Fibroblast of lung (primary cell): ENCODE measurements around the gene PER2. TPM values are rescaled to one million over a fixed set of nuclear protein-coding genes. Genes with fewer than 3 reads are reported as not detected.

Experiments
- DNase-seq, 2 donors: peaks; one replicate each; pipeline versions ENCODE4 v3.0.0 to v3.0.0-alpha.2; 2010; ENCODE audit warnings: low read depth in 2 of 2
- H2AFZ ChIP-seq: 2 replicates; pipeline ENCODE4 v1.5.1; 2012; ENCODE audit warnings: low read length, control low read depth, inconsistent platforms
- H3K27ac ChIP-seq: 2 replicates; pipeline ENCODE4 v1.5.1; 2011; ENCODE audit warnings: low read length, control low read depth; ENCODE audit not compliant: insufficient read depth
- H3K27me3 ChIP-seq: 2 replicates; pipeline ENCODE4 v1.5.1; 2011; ENCODE audit warnings: mild to moderate bottlenecking, low read length; ENCODE audit not compliant: control insufficient read depth, insufficient read depth
- H3K36me3 ChIP-seq: 2 replicates; pipeline ENCODE4 v1.5.1; 2011; ENCODE audit warnings: low read length; ENCODE audit not compliant: control insufficient read depth, insufficient read depth
- H3K4me1 ChIP-seq: 2 replicates; pipeline ENCODE4 v1.5.1; 2011; ENCODE audit warnings: low read length; ENCODE audit not compliant: control insufficient read depth, insufficient read depth; ENCODE audit errors: extremely low read depth
- H3K4me2 ChIP-seq: 2 replicates; pipeline ENCODE4 v1.5.1; 2011; ENCODE audit warnings: low read length, control low read depth; ENCODE audit not compliant: insufficient read depth; ENCODE audit errors: extremely low read depth
- H3K4me3 ChIP-seq, 4 experiments: fragments of 200-600 bp in 1 of 4; sonication (generic) in 1 of 4; replicated peaks in 1 of 4; 2 replicates each; pipeline ENCODE4 v1.5.1; 2011 to 2016; ENCODE audit warnings: low read length in 4 of 4, low read depth in 3 of 4, mild to moderate bottlenecking in 3 of 4, control low read depth in 2 of 4, inconsistent platforms in 1 of 4, mixed read lengths in 1 of 4; ENCODE audit not compliant: insufficient read depth in 1 of 4; ENCODE audit errors: control extremely low read depth in 1 of 4
- H3K79me2 ChIP-seq: 2 replicates; pipeline ENCODE4 v1.5.1; 2012; ENCODE audit warnings: mild to moderate bottlenecking, low read length, inconsistent platforms; ENCODE audit not compliant: control insufficient read depth, insufficient read depth
- H3K9ac ChIP-seq: 2 replicates; pipeline ENCODE4 v1.5.1; 2011; ENCODE audit warnings: mild to moderate bottlenecking, low read length, control low read depth; ENCODE audit not compliant: insufficient read depth
- H3K9me3 ChIP-seq: 2 replicates; pipeline ENCODE4 v1.5.1; 2012; ENCODE audit warnings: low read depth, low read length; ENCODE audit not compliant: control insufficient read depth, insufficient read depth
- H4K20me1 ChIP-seq: 2 replicates; pipeline ENCODE4 v1.5.1; 2011; ENCODE audit warnings: low read length; ENCODE audit not compliant: control insufficient read depth, insufficient read depth; ENCODE audit errors: extremely low read depth
- CTCF ChIP-seq, 2 donors: IDR thresholded peaks in 1 of 2; conservative IDR thresholded peaks in 1 of 2; 1 replicate in 1 of 2; 2 replicates in 1 of 2; pipeline ENCODE4 v1.5.1; 2011 to 2012; ENCODE audit warnings: low read length in 2 of 2, control low read depth in 1 of 2, inconsistent platforms in 1 of 2, low read depth in 1 of 2, mild to moderate bottlenecking in 1 of 2
- EZH2 ChIP-seq: IDR thresholded peaks from 2 replicates; pipeline ENCODE4 v1.5.1; 2012; ENCODE audit warnings: low read length, control low read depth, mild to moderate bottlenecking; ENCODE audit errors: missing control alignments
- polyA plus RNA-seq, 2 donors: library from polyadenylated mRNA; depleted of rRNA in 1 of 2; stranded (reverse) in 1 of 2; unstranded in 1 of 2; fragments of >200 nt; gene quantifications; 2 replicates each; pipeline ENCODE4 v1.2.1, GENCODE V29; 2011 to 2012; ENCODE audit warnings: missing spikeins in 1 of 2
- total RNA-seq: library from RNA; depleted of rRNA; stranded (reverse); fragments of >200 nt; gene quantifications from 2 replicates; pipeline ENCODE4 v1.2.1, GENCODE V29; 2014

PER2 gene
- total and polyA plus RNA-seq, 2 donors (not counting 1 experiment from before 2014, with no cell fraction given) = 1.9 to 4.6 TPM

GRCh38 chr2:238251986-238252385 lies 36.4 kb downstream of the PER2 start:
- no peak for TF ChIP-seq EZH2
- TF ChIP-seq CTCF (conservative IDR thresholded peaks at IDR 0.05 in 1 of 2, IDR thresholded peaks at IDR 0.05 in 1 of 2; ENCODE audit: low read depth in 1 of 2, low read length in 2 of 2) = no peak
- H3K79me2 ChIP-seq = no peaks in the 10 kb centered on the region

GRCh38 chr2:238251331-238251730 lies 37.1 kb downstream of the PER2 start:
- Histone ChIP-seq H3K36me3 (peaks cover 2% of the 10 kb centered on the region), H3K4me3 (no peak overlapping the region), H3K79me2 (no peaks in the 10 kb centered on the region), H3K27ac (no peak overlapping the region), H3K9me3 (no peaks in the 10 kb centered on the region), H2AFZ (no peak overlapping the region), H4K20me1 (no peaks in the 10 kb centered on the region), H3K27me3 (no peaks in the 10 kb centered on the region), H3K9ac (no peak overlapping the region), H3K4me1 (no peaks in the 10 kb centered on the region), H3K4me2 (no peak overlapping the region)
- TF ChIP-seq CTCF (conservative IDR thresholded peaks at IDR 0.05 in 1 of 2, IDR thresholded peaks at IDR 0.05 in 1 of 2; ENCODE audit: low read depth in 1 of 2, low read length in 2 of 2) = no peak
- TF ChIP-seq EZH2 = no peak
- DNase-seq = no peak

More at GRCh38 chr2:238251986-238252385, 36.4 kb downstream of the PER2 start:
- Histone ChIP-seq H3K4me1 (no peaks in the 10 kb centered on the region), H3K9ac (no peak overlapping the region), H3K27me3 (no peaks in the 10 kb centered on the region), H3K9me3 (no peaks in the 10 kb centered on the region), H3K36me3 (peaks cover 2% of the 10 kb centered on the region), H3K4me3 (no peak overlapping the region), H2AFZ (no peak overlapping the region), H4K20me1 (no peaks in the 10 kb centered on the region), H3K27ac (no peak overlapping the region), H3K4me2 (no peak overlapping the region)
- no peak for DNase-seq

- H3K79me2 ChIP-seq = no peaks in the 10 kb centered on the region
- no peak overlapping the region for H3K9ac ChIP-seq
- H3K36me3 ChIP-seq = peaks cover 2% of the 10 kb centered on the region
- no peak overlapping the region for H3K4me3 ChIP-seq
- no peak overlapping the region for H3K27ac ChIP-seq
- H3K4me1 ChIP-seq = no peaks in the 10 kb centered on the region
- H3K27me3 ChIP-seq = no peaks in the 10 kb centered on the region
- no peak overlapping the region for H3K4me2 ChIP-seq
- DNase-seq = no peak
- no peaks in the 10 kb centered on the region for H4K20me1 ChIP-seq
- TF ChIP-seq CTCF (conservative IDR thresholded peaks at IDR 0.05 in 1 of 2, IDR thresholded peaks at IDR 0.05 in 1 of 2; ENCODE audit: low read depth in 1 of 2, low read length in 2 of 2) = no peak
- no peak for TF ChIP-seq EZH2
- H3K9me3 ChIP-seq = no peaks in the 10 kb centered on the region
- H2AFZ ChIP-seq = no peak overlapping the region
Measured at GRCh38 chr2:238250896-238251295, 37.5 kb downstream of the PER2 start.
